ENCODE results near the gene EFHC1. TPM values are rescaled to one million over a fixed set of nuclear protein-coding genes. Genes with fewer than 3 reads are reported as not detected.

EFHC1 gene
- total RNA-seq, 2 donors from 2014 or later, result 3.4 to 4.1 TPM

- DNase-seq (ENCODE audit: low spot score), result no peak
- no peaks in the 10 kb centered on the region for H3K36me3 ChIP-seq
- H3K27ac ChIP-seq, result no peak overlapping the region
- H3K27me3 ChIP-seq, result no peaks in the 10 kb centered on the region
- no peaks in the 10 kb centered on the region for H3K9me3 ChIP-seq
- H3K4me1 ChIP-seq, result peaks cover 4 to 20% of the 10 kb centered on the region in 2 donors
- TF ChIP-seq CTCF (IDR thresholded peaks at IDR 0.05), result no peak
- H3K4me3 ChIP-seq, result no peak overlapping the region
Measured at GRCh38 chr6:52393780-52394179, 26.4 kb upstream of the EFHC1 start.

GRCh38 chr6:52394251-52394666 lies 25.9 kb upstream of the EFHC1 start:
- no peak for TF ChIP-seq CTCF (IDR thresholded peaks at IDR 0.05)
- no peaks in the 10 kb centered on the region for H3K27me3 ChIP-seq
- H3K27ac ChIP-seq, result no peak overlapping the region

GRCh38 chr6:52395969-52396368 lies 24.2 kb upstream of the EFHC1 start:
- TF ChIP-seq CTCF (IDR thresholded peaks at IDR 0.05), result no peak
- no peaks in the 10 kb centered on the region for H3K9me3 ChIP-seq
- no peaks in the 10 kb centered on the region for H3K4me1 ChIP-seq
- H3K36me3 ChIP-seq, result no peaks in the 10 kb centered on the region
- no peak overlapping the region for H3K27ac ChIP-seq
- no peaks in the 10 kb centered on the region for H3K27me3 ChIP-seq
- no peak overlapping the region for H3K4me3 ChIP-seq
- DNase-seq (ENCODE audit: low spot score), result no peak

More at GRCh38 chr6:52394251-52394666, 25.9 kb upstream of the EFHC1 start:
- H3K4me1 ChIP-seq, result peaks cover 4 to 15% of the 10 kb centered on the region in 2 donors
- no peaks in the 10 kb centered on the region for H3K9me3 ChIP-seq
- DNase-seq (ENCODE audit: low spot score), result no peak
- H3K4me3 ChIP-seq, result no peak overlapping the region
- no peaks in the 10 kb centered on the region for H3K36me3 ChIP-seq

- no peak overlapping the region for H3K27ac ChIP-seq
- no peaks in the 10 kb centered on the region for H3K9me3 ChIP-seq
- no peak for DNase-seq (ENCODE audit: low spot score)
- peak; percentile 60 to 81 for TF ChIP-seq CTCF (IDR thresholded peaks at IDR 0.05)
- no peak overlapping the region for H3K4me3 ChIP-seq
- H3K27me3 ChIP-seq, result no peaks in the 10 kb centered on the region
- H3K4me1 ChIP-seq, result no peaks in the 10 kb centered on the region
- H3K36me3 ChIP-seq, result no peaks in the 10 kb centered on the region
Measured at GRCh38 chr6:52399511-52400312, 20.4 kb upstream of the EFHC1 start.

GRCh38 chr6:52400313-52401041 lies 19.7 kb upstream of the EFHC1 start:
- H3K27ac ChIP-seq, result no peak overlapping the region
- H3K9me3 ChIP-seq, result no peaks in the 10 kb centered on the region
- H3K4me3 ChIP-seq, result no peak overlapping the region
- H3K27me3 ChIP-seq, result no peaks in the 10 kb centered on the region
- no peaks in the 10 kb centered on the region for H3K4me1 ChIP-seq
- no peaks in the 10 kb centered on the region for H3K36me3 ChIP-seq
- TF ChIP-seq CTCF (IDR thresholded peaks at IDR 0.05), result no peak
- no peak for DNase-seq (ENCODE audit: low spot score)

Measured in right atrium auricular region (tissue), 2 donors.